GM23338 (cell line): Measurements from ENCODE around the gene CCDC70. TPM values are rescaled to one million over a fixed set of nuclear protein-coding genes. Genes with fewer than 3 reads are reported as not detected.
"Not testable (repeated sequence)": the region's sequence is repeated elsewhere in the genome, so short reads cannot be mapped to it uniquely, and the experiment has no call there.

ENCODE experiments used
- ATAC-seq: fragments of 200-7000 bp; cut with Tn5 transposase; 3 replicates; pipeline ENCODE4 v1.9.1; 2020
- DNase-seq: peaks from one replicate; pipeline ENCODE4 v3.0.0-alpha.2; 2015; ENCODE audit warnings: low spot score
- H2AFZ ChIP-seq: fragments of 200-600 bp; sonication (generic); 2 replicates; pipeline ENCODE4 v1.8.0; 2016; ENCODE audit warnings: antibody characterized with exemption, mild to moderate bottlenecking, moderate library complexity
- H3F3A ChIP-seq: fragments of 200-600 bp; sonication (generic); replicated peaks from 2 replicates; pipeline ENCODE4 v1.8.0; 2017; ENCODE audit warnings: antibody characterized with exemption, mixed run types, low read depth
- H3K27ac ChIP-seq: fragments of 200-600 bp; sonication (generic); 2 replicates; pipeline ENCODE4 v1.6.1; 2016; ENCODE audit warnings: low read depth
- H3K27me3 ChIP-seq: fragments of 200-600 bp; sonication (generic); 2 replicates; pipeline ENCODE4 v1.8.0; 2016; ENCODE audit warnings: mild to moderate bottlenecking, mixed run types, moderate library complexity; ENCODE audit not compliant: insufficient read depth
- H3K36me3 ChIP-seq: fragments of 200-600 bp; sonication (generic); 2 replicates; pipeline ENCODE4 v1.8.0; 2016; ENCODE audit warnings: mild to moderate bottlenecking; ENCODE audit not compliant: insufficient read depth
- H3K4me1 ChIP-seq: fragments of 200-600 bp; sonication (generic); 2 replicates; pipeline ENCODE4 v1.8.0; 2016; ENCODE audit warnings: mild to moderate bottlenecking, moderate library complexity; ENCODE audit not compliant: insufficient read depth
- H3K4me2 ChIP-seq: fragments of 200-600 bp; sonication (generic); 2 replicates; pipeline ENCODE4 v1.7.1; 2017; ENCODE audit warnings: mixed run types
- H3K4me3 ChIP-seq: fragments of 200-600 bp; sonication (generic); 2 replicates; pipeline ENCODE4 v1.6.1; 2016; ENCODE audit warnings: mixed run types
- H3K79me2 ChIP-seq: fragments of 200-600 bp; sonication (generic); replicated peaks from 2 replicates; pipeline ENCODE4 v1.8.0; 2017; ENCODE audit warnings: mild to moderate bottlenecking; ENCODE audit not compliant: insufficient read depth
- H3K9me2 ChIP-seq: fragments of 200-600 bp; sonication (generic); 2 replicates; pipeline ENCODE4 v1.8.0; 2017; ENCODE audit not compliant: insufficient read depth
- H4K20me1 ChIP-seq: fragments of 200-600 bp; sonication (generic); replicated peaks from 2 replicates; pipeline ENCODE4 v1.8.0; 2017; ENCODE audit warnings: mild to moderate bottlenecking; ENCODE audit not compliant: insufficient read depth
- H3K27ac Mint-ChIP-seq: 2 replicates; pipeline ENCODE4 v1.8.0; 2020; ENCODE audit warnings: inconsistent platforms, mild to moderate bottlenecking, moderate library complexity, mixed read lengths
- H3K27me3 Mint-ChIP-seq: 3 replicates; pipeline ENCODE4 v1.8.0; 2022; ENCODE audit warnings: low read depth, mild to moderate bottlenecking, moderate library complexity, mixed read lengths, inconsistent platforms; ENCODE audit not compliant: insufficient read depth, poor library complexity
- H3K36me3 Mint-ChIP-seq: 3 replicates; pipeline ENCODE4 v1.8.0; 2021; ENCODE audit warnings: low read depth, mild to moderate bottlenecking, inconsistent platforms, moderate library complexity, mixed read lengths
- H3K4me1 Mint-ChIP-seq: 3 replicates; pipeline ENCODE4 v1.8.0; 2020; ENCODE audit warnings: mild to moderate bottlenecking, inconsistent platforms, mixed read lengths
- H3K4me3 Mint-ChIP-seq: 3 replicates; pipeline ENCODE4 v1.8.0; 2021; ENCODE audit warnings: moderate library complexity, mild to moderate bottlenecking, inconsistent platforms, mixed read lengths
- H3K9me3 Mint-ChIP-seq: 3 replicates; pipeline ENCODE4 v1.8.0; 2020; ENCODE audit warnings: moderate library complexity, mild to moderate bottlenecking, inconsistent platforms, mixed read lengths
- CREB1 ChIP-seq: fragments of 250-450 bp; sonication (Bioruptor Pico); IDR thresholded peaks from 2 replicates; pipeline ENCODE4 v1.5.0; 2020; ENCODE audit warnings: low read depth, mild to moderate bottlenecking, moderate library complexity
- ETS1 ChIP-seq: IDR thresholded peaks from 2 replicates; pipeline ENCODE4 v1.6.1; 2016; ENCODE audit warnings: antibody characterized with exemption
- JUNB ChIP-seq: IDR thresholded peaks from one replicate; pipeline ENCODE4 v1.6.1; 2016; ENCODE audit warnings: antibody characterized with exemption; ENCODE audit not compliant: unreplicated experiment
- NANOG ChIP-seq: IDR thresholded peaks from 2 replicates; pipeline ENCODE4 v1.6.1; 2016; ENCODE audit warnings: antibody characterized with exemption, borderline replicate concordance
- POLR2AphosphoS5 ChIP-seq: IDR thresholded peaks from 2 replicates; pipeline ENCODE4 v1.6.1; 2016; ENCODE audit warnings: antibody characterized with exemption, low read depth
- REST ChIP-seq: IDR thresholded peaks from one replicate; pipeline ENCODE4 v1.6.1; 2018; ENCODE audit warnings: antibody characterized with exemption; ENCODE audit not compliant: unreplicated experiment
- ZNF114 ChIP-seq: fragments of 250-450 bp; sonication (Bioruptor Pico); IDR thresholded peaks from 2 replicates; pipeline ENCODE4 v1.5.0; 2020; ENCODE audit warnings: mild to moderate bottlenecking, moderate library complexity
- ZNF462 ChIP-seq: fragments of 250-450 bp; sonication (Bioruptor Pico); IDR thresholded peaks from 2 replicates; pipeline ENCODE4 v1.5.0; 2020; ENCODE audit warnings: mild to moderate bottlenecking, moderate library complexity
- polyA plus RNA-seq: library from polyadenylated mRNA; unstranded; fragments of >200 nt; fragmentation: Nextera tagmentation; extraction: Ambion mirVana; gene quantifications from 2 replicates; pipeline ENCODE4 v1.2.1, GENCODE V29; 2016
- total RNA-seq: library from RNA; depleted of rRNA; stranded (reverse); fragments of >200 nt; shearing (Covaris generic); gene quantifications from 2 replicates; pipeline ENCODE4 v1.2.3, GENCODE V29; 2014

The CCDC70 gene
- total and polyA plus RNA-seq, 2 experiments from 2014 or later, result not detected

GRCh38 chr13:51907040-51907732 is 45.4 kb downstream of the CCDC70 start (continued):
- no peak for TF ChIP-seq ZNF462 (CRISPR knock-in tag)

GRCh38 chr13:51909265-51909664 is 47.5 kb downstream of the CCDC70 start:
- not testable (repeated sequence) for H3K27me3 ChIP-seq, H3K27me3 Mint-ChIP-seq, H3K36me3 ChIP-seq, H3K4me1 ChIP-seq, H3K36me3 Mint-ChIP-seq, H3K4me2 ChIP-seq, H3K4me3 Mint-ChIP-seq, H3K4me3 ChIP-seq, H3K9me2 ChIP-seq, H3K79me2 ChIP-seq, H3F3A ChIP-seq, H3K9me3 Mint-ChIP-seq, H2AFZ ChIP-seq, H4K20me1 ChIP-seq, ATAC-seq, H3K27ac ChIP-seq, H3K27ac Mint-ChIP-seq, DNase-seq
- peaks cover 25% of the 10 kb centered on the region for H3K4me1 Mint-ChIP-seq

- H3K36me3 Mint-ChIP-seq, result no peaks in the 10 kb centered on the region
- Histone ChIP-seq H3K4me2 (no peak overlapping the region), H3K36me3 (no peaks in the 10 kb centered on the region), H2AFZ (no peak overlapping the region), H3K4me1 (peaks cover under 1% of the 10 kb centered on the region; the same call in 1 of the 2 replicates), H3K79me2 (no peaks in the 10 kb centered on the region), H3K9me2 (no peaks in the 10 kb centered on the region), H3K27me3 (no peaks in the 10 kb centered on the region), H3K4me3 (no peak overlapping the region), H3K27ac (no peak overlapping the region), H4K20me1 (no peaks in the 10 kb centered on the region), H3F3A (no peaks in the 10 kb centered on the region)
- H3K27ac Mint-ChIP-seq, result no peak overlapping the region
- H3K4me1 Mint-ChIP-seq, result peaks cover 22% of the 10 kb centered on the region
- peaks cover 9% of the 10 kb centered on the region for H3K27me3 Mint-ChIP-seq
- no peak for DNase-seq
- no peak overlapping the region for H3K4me3 Mint-ChIP-seq
- no peak for ATAC-seq
- H3K9me3 Mint-ChIP-seq, result no peaks in the 10 kb centered on the region
- TF ChIP-seq POLR2AphosphoS5 (no peak), REST (no peak), JUNB (no peak), NANOG (no peak), CREB1 (no peak), ZNF114 (CRISPR knock-in tag) (no peak), ETS1 (no peak)
Observed at GRCh38 chr13:51910508-51910907, 48.7 kb downstream of the CCDC70 start.
